ENCODE measurements around the gene METAP2. TPM values are rescaled to one million over a fixed set of nuclear protein-coding genes. Genes with fewer than 3 reads are reported as not detected.
"Not testable (repeated sequence)": the region's sequence is repeated elsewhere in the genome, so short reads cannot be mapped to it uniquely, and the experiment has no call there.

METAP2 gene
- total and polyA plus RNA-seq, 2 of the 8 experiments (the other 6 are each of a cell fraction or from before 2014, with no cell fraction given) = 41.3 to 114 TPM

- H4K5ac ChIP-seq (ENCODE audit: insufficient read length, low read depth, low read length); H3K14ac ChIP-seq (ENCODE audit: insufficient read length); H2AK5ac ChIP-seq (ENCODE audit: low read depth, low read length); H3K4me3 ChIP-seq (ENCODE audit: extremely low read depth in 1 of 4, insufficient read depth in 2 of 4, low read depth in 3 of 4, low read length in 4 of 4); H3K23ac ChIP-seq (ENCODE audit: insufficient read length); H2BK120ac ChIP-seq (replicated peaks; ENCODE audit: low read depth, low read length); H4K20me1 ChIP-seq (replicated peaks in 1 of 2; ENCODE audit: control insufficient read depth in 1 of 2, insufficient read depth in 2 of 2, low read length in 2 of 2); H3K4ac ChIP-seq (replicated peaks; ENCODE audit: insufficient read length, low read depth, low read length); H3K9ac ChIP-seq (replicated peaks in 1 of 4; ENCODE audit: extremely low read depth in 1 of 4, low read depth in 3 of 4, low read length in 3 of 4); H2BK15ac ChIP-seq (ENCODE audit: low read length); H2BK12ac ChIP-seq (ENCODE audit: low read depth, low read length); H3K36me3 ChIP-seq (ENCODE audit: control insufficient read depth in 2 of 4, insufficient read depth in 4 of 4, low read length in 3 of 4); H3K27ac ChIP-seq (ENCODE audit: low read depth, low read length); H3K4me2 ChIP-seq (ENCODE audit: insufficient read depth in 1 of 2, low read depth in 2 of 2, low read length in 2 of 2); FAIRE-seq; H3K18ac ChIP-seq (ENCODE audit: extremely low read depth, low read length); CTCF ChIA-PET (ENCODE audit: partially characterized antibody); H3K56ac ChIP-seq (replicated peaks; ENCODE audit: insufficient read length, low read depth, low read length); H3K23me2 ChIP-seq (ENCODE audit: low read depth, low read length); H3K27me3 ChIP-seq (replicated peaks in 1 of 4; ENCODE audit: control insufficient read depth in 3 of 4, extremely low read depth in 1 of 4, insufficient read depth in 3 of 4, low read length in 3 of 4); DNase-seq (ENCODE audit: low read depth in 1 of 2, low spot score in 2 of 2); H4K91ac ChIP-seq (replicated peaks; ENCODE audit: insufficient read length, low read length); H2AFZ ChIP-seq (ENCODE audit: low read length); H3K79me1 ChIP-seq (ENCODE audit: low read depth, low read length); H4K8ac ChIP-seq (ENCODE audit: extremely low read depth, insufficient read depth, low read length); H3K4me1 ChIP-seq (replicated peaks in 1 of 4; ENCODE audit: control insufficient read depth in 3 of 4, insufficient read depth in 4 of 4, low read length in 3 of 4); H2BK20ac ChIP-seq (ENCODE audit: low read length); H3K79me2 ChIP-seq (ENCODE audit: control insufficient read depth in 1 of 2, insufficient read depth in 2 of 2, low read length in 2 of 2); H2BK5ac ChIP-seq (ENCODE audit: low read depth, low read length); H3K9me3 ChIP-seq (ENCODE audit: insufficient read depth in 2 of 2, low read depth in 1 of 2, low read length in 1 of 2): not testable (repeated sequence)
- 100% methylated on average over 1 of the region's 1 CpG; no CpG with 5 or more reads in 1 of the 2 experiments for WGBS, 2 experiments (ENCODE audit: extremely low coverage in 1 of 2, insufficient coverage in 1 of 2, insufficient read length in 1 of 2, insufficient replicate concordance in 2 of 2, low coverage in 1 of 2, low lambda C conversion rate in 2 of 2, missing lambda C conversion rate in 1 of 2)
- POLR2A ChIA-PET (ENCODE audit: partially characterized antibody) = interaction anchor here (2.2 kb wide), 1 partner anchor 24 kb away, joined by 5 read pairs; the partner anchor contains the start of gene METAP2
Measured at GRCh38 chr12:95449656-95450055, 24.3 kb upstream of the METAP2 start.

- H2AFZ ChIP-seq (ENCODE audit: low read length); DNase-seq (ENCODE audit: low read depth in 1 of 2, low spot score in 2 of 2); H3K9me3 ChIP-seq (ENCODE audit: insufficient read depth in 2 of 2, low read depth in 1 of 2, low read length in 1 of 2); H3K27ac ChIP-seq (ENCODE audit: low read depth, low read length); H3K79me1 ChIP-seq (ENCODE audit: low read depth, low read length); H3K23ac ChIP-seq (ENCODE audit: insufficient read length); CTCF ChIA-PET (ENCODE audit: partially characterized antibody); H3K4me3 ChIP-seq (ENCODE audit: extremely low read depth in 1 of 4, insufficient read depth in 2 of 4, low read depth in 3 of 4, low read length in 4 of 4); H2BK12ac ChIP-seq (ENCODE audit: low read depth, low read length); H2BK120ac ChIP-seq (replicated peaks; ENCODE audit: low read depth, low read length); H3K27me3 ChIP-seq (replicated peaks in 1 of 4; ENCODE audit: control insufficient read depth in 3 of 4, extremely low read depth in 1 of 4, insufficient read depth in 3 of 4, low read length in 3 of 4); H4K91ac ChIP-seq (replicated peaks; ENCODE audit: insufficient read length, low read length); POLR2A ChIA-PET (ENCODE audit: partially characterized antibody); H2BK5ac ChIP-seq (ENCODE audit: low read depth, low read length); H2BK15ac ChIP-seq (ENCODE audit: low read length); H4K8ac ChIP-seq (ENCODE audit: extremely low read depth, insufficient read depth, low read length); H3K79me2 ChIP-seq (ENCODE audit: control insufficient read depth in 1 of 2, insufficient read depth in 2 of 2, low read length in 2 of 2); H3K4me1 ChIP-seq (replicated peaks in 1 of 4; ENCODE audit: control insufficient read depth in 3 of 4, insufficient read depth in 4 of 4, low read length in 3 of 4); H4K20me1 ChIP-seq (replicated peaks in 1 of 2; ENCODE audit: control insufficient read depth in 1 of 2, insufficient read depth in 2 of 2, low read length in 2 of 2); H3K14ac ChIP-seq (ENCODE audit: insufficient read length); H2AK5ac ChIP-seq (ENCODE audit: low read depth, low read length); H3K4me2 ChIP-seq (ENCODE audit: insufficient read depth in 1 of 2, low read depth in 2 of 2, low read length in 2 of 2); H4K5ac ChIP-seq (ENCODE audit: insufficient read length, low read depth, low read length); H2BK20ac ChIP-seq (ENCODE audit: low read length); H3K4ac ChIP-seq (replicated peaks; ENCODE audit: insufficient read length, low read depth, low read length); FAIRE-seq; H3K18ac ChIP-seq (ENCODE audit: extremely low read depth, low read length); H3K23me2 ChIP-seq (ENCODE audit: low read depth, low read length); H3K56ac ChIP-seq (replicated peaks; ENCODE audit: insufficient read length, low read depth, low read length); H3K36me3 ChIP-seq (ENCODE audit: control insufficient read depth in 2 of 4, insufficient read depth in 4 of 4, low read length in 3 of 4); H3K9ac ChIP-seq (replicated peaks in 1 of 4; ENCODE audit: extremely low read depth in 1 of 4, low read depth in 3 of 4, low read length in 3 of 4): not testable (repeated sequence)
- 100% methylated on average over 2 of the region's 2 CpGs; no CpG with 5 or more reads in 1 of the 2 experiments for WGBS, 2 experiments (ENCODE audit: extremely low coverage in 1 of 2, insufficient coverage in 1 of 2, insufficient read length in 1 of 2, insufficient replicate concordance in 2 of 2, low coverage in 1 of 2, low lambda C conversion rate in 2 of 2, missing lambda C conversion rate in 1 of 2)
Measured at GRCh38 chr12:95452501-95452900, 21.5 kb upstream of the METAP2 start.

Data from H1 (cell line).